PC-9 (cell line): ENCODE results near the gene PITPNM1.

Experiments used
- CTCF ChIP-seq: fragments of 200-600 bp; sonication (generic); conservative IDR thresholded peaks from 2 replicates; pipeline ENCODE4 v1.6.1; 2017; ENCODE audit warnings: mixed run types, antibody characterized with exemption, mild to moderate bottlenecking, moderate library complexity
- EZH2 ChIP-seq: fragments of 200-600 bp; sonication (generic); IDR thresholded peaks from 2 replicates; pipeline ENCODE4 v1.8.0; 2017; ENCODE audit warnings: antibody characterized with exemption, low read depth

GRCh38 chr11:67457453-67457852 lies 47.7 kb downstream of the PITPNM1 start:
- TF ChIP-seq CTCF (no peak), EZH2 (no peak)
